ENCODE measurements around the gene C6orf89.

The C6orf89 gene

GRCh38 chr6:36967301-36967700 lies 81.5 kb downstream of the C6orf89 start:
- in situ Hi-C loops (cut with MboI; ENCODE audit: low sequenced_read_pairs): no loop called here

- in situ Hi-C loops (cut with MboI; ENCODE audit: low sequenced_read_pairs): no loop called here
These were observed 82.0 kb downstream of the C6orf89 start for GRCh38 chr6:36967757-36968156.

- in situ Hi-C loops (cut with MboI; ENCODE audit: low sequenced_read_pairs): no loop called here
These were observed 82.7 kb downstream of the C6orf89 start for GRCh38 chr6:36968266-36968977.

DNA sequence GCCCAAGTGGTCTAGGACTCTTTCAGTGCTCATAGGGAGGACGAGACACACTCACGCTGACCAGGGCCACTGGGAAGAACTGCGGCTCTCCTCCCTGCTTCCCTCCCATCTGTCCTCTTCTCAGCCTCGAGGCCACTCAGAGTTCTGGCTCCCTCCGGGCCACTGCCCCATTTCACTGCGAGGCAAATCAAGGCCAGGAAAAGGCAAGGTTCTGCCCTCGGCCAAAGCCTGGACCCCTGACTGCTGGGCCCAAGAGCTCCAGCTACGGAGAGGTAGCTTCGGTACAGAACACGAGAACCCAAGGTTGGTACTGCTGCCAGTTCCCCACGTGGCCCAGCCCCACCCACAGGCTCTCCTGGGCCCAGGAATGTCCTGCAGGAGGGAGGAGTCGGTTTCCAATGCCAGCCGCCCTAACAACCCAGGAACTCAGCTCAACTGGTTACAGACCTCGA lies 83.5 kb downstream of the C6orf89 start:
- in situ Hi-C loops (cut with MboI; ENCODE audit: low sequenced_read_pairs): no loop called here

- in situ Hi-C loops (cut with MboI; ENCODE audit: low sequenced_read_pairs): no loop called here
These were observed 84.5 kb downstream of the C6orf89 start for GRCh38 chr6:36969988-36970891.

- in situ Hi-C loops (cut with MboI; ENCODE audit: low sequenced_read_pairs): no loop called here
These were observed 85.4 kb downstream of the C6orf89 start for GRCh38 chr6:36970892-36971842.

- in situ Hi-C loops (cut with MboI; ENCODE audit: low sequenced_read_pairs): no loop called here
These were observed 86.3 kb downstream of the C6orf89 start for GRCh38 chr6:36971921-36972673.

DNA sequence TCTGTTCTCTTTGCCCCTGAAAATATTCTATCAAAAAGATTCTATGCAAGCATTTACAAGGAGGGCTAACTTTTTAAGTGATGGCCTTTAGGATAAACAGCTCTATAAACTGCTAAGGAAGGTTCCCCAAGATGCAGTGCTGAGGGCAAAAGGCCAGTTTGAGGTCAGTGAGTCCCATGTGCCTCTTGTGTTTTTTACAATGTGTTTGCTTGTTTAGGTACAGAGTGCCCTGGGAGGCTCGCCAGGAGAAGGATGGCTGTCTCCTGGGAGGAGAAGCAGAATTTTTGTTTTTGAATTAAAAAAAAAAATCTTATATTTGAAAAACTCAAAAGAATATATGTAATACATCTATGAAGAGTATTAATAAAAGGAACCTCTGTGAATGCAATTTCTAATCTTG lies 87.4 kb downstream of the C6orf89 start:
- in situ Hi-C loops (cut with MboI; ENCODE audit: low sequenced_read_pairs): no loop called here

GRCh38 chr6:36973647-36974046 lies 87.9 kb downstream of the C6orf89 start:
- in situ Hi-C loops (cut with MboI; ENCODE audit: low sequenced_read_pairs): no loop called here

- in situ Hi-C loops (cut with MboI; ENCODE audit: low sequenced_read_pairs): no loop called here
These were observed 89.7 kb downstream of the C6orf89 start for GRCh38 chr6:36975231-36976006.

DNA sequence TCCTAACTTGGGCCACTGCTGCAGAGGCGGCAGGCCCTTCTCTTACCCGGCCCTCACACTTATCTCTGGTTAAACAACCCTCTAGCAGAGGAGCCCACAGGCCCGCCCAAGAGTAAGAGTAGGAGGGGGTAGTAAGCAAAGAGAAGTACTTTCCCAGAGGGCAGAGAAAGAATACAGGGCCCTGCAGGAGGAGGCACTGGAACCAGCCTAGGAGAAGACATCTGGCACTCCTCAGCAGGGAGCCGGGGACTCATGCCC lies 90.2 kb downstream of the C6orf89 start:
- in situ Hi-C loops (cut with MboI; ENCODE audit: low sequenced_read_pairs): no loop called here

DNA sequence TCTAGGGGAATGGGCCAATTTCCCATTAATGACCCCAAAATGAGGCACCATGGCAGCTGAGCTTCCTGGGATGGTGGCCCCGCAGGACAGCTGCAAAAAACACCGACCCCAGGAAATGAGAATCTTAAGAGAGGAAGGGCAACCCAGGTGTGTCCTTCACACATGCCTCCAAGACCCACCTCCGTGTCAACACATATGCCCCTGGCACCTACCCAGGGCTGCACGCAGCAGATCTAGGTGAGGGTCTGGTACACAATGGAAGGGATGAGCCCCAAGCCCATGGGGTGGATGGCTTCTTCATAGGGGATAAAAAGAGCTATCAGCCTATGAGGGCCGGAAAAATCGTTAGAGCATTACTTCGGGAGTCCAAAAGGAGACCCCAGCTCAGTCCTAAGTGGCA lies 90.8 kb downstream of the C6orf89 start:
- in situ Hi-C loops (cut with MboI; ENCODE audit: low sequenced_read_pairs): no loop called here

- in situ Hi-C loops (cut with MboI; ENCODE audit: low sequenced_read_pairs): no loop called here
These were observed 91.2 kb downstream of the C6orf89 start for GRCh38 chr6:36976931-36977330.

- in situ Hi-C loops (cut with MboI; ENCODE audit: low sequenced_read_pairs): no loop called here
These were observed 91.8 kb downstream of the C6orf89 start for GRCh38 chr6:36977470-36977941.
